ENCODE results near the gene HBP1. TPM values are rescaled to one million over a fixed set of nuclear protein-coding genes. Genes with fewer than 3 reads are reported as not detected.

Gene HBP1
- total RNA-seq, 4 donors from 2014 or later = 59.5 to 170 (median 88.3) TPM

DNA sequence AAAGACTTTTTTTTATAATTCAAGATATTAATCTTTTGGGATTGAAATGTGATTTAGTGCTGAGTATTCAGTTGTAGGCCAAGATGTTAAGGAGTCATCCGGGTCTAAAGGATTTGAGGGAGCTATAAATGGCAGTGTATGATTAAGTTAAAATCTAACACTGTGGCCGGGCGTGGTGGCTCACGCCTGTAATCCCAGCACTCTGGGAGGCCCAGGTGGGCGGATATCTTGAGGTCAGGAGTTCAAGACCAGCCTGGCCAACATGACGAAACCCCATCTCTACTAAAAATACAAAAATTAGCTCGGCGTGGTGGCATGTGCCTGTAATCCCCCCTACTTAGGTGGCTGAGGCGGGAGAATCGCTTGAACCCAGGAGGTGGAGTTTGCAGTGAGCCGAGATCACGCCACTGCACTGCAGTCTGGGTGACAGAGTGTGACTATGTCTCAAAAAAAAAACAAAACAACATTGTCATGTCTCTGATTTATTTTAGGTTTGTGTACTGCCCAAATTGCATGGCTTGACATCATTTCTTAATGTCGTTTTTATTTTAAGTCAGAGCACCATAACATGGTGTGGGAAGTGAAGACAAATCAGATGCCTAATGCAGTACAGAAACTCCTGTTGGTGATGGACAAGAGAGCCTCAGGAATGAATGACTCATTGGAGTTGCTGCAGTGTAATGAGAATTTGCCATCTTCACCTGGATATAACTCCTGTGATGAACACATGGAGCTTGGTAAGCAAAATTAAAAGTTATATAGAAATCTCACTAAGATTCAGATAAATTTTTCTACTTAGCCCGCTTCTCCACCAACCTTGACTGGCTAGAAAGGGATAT lies 10.7 kb downstream of the HBP1 start:
- in situ Hi-C loops (cut with MboI; ENCODE audit: low pct_ligation_motif_present in 1 of 4, low pct_unique_long_range_greater_than_20kb in 1 of 4, low sequenced_read_pairs in 3 of 4) = loop anchor here in 2 of 4 donors (25.0 kb wide), 3 partner anchors 408 to 708 kb away; partner anchors contain the start of genes BCAP29 (in 1 of the 2), CBLL1 (in 1 of the 2) and DLD (in 1 of the 2)
- Histone ChIP-seq H3K4me1 (peaks cover 12 to 46% (median 29%) of the 10 kb centered on the region in 4 donors), H3K4me3 (no peak overlapping the region), H3K27me3 (no peaks in the 10 kb centered on the region), H3K9me3 (no peaks in the 10 kb centered on the region), H3K36me3 (peaks cover 0 to 30% (median 8%) of the 10 kb centered on the region in 4 donors), H3K27ac (peak overlapping the region; percentile 5 to 48 (median 36))
- TF ChIP-seq EP300 (IDR thresholded peaks at IDR 0.05; ENCODE audit: low read depth) (no peak), POLR2A (IDR thresholded peaks at IDR 0.05) (no peak), CTCF (IDR thresholded peaks at IDR 0.05) (no peak), POLR2AphosphoS5 (IDR thresholded peaks at IDR 0.05) (no peak)
- intact Hi-C loops (cut with DNase I; ENCODE audit: low total_unique reads) = no loop called here
- WGBS, 2 donors (ENCODE audit: low coverage in 1 of 2) = 68 to 83% methylated on average over 6 to 14 of the region's 14 CpGs
- DNase-seq = no peak

DNA sequence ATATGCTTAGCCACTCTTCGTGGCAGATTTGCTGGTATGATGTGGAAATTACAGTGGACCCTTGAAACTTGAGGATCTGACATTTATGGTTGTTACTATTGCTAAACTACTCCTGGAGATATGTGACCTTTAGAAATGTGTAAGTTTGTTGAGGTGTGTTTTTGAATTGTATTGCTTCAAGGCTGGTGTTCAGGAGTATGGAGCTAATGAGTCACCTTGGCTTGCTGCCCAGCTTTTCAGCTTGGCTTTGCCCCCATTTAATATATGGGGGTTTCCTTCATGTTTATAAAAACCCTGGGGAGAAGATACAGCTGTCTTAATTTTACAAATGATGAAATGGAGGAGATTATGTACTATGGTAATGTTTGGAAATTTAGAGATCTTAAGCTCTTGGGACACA lies 11.6 kb downstream of the HBP1 start:
- peaks cover 0 to 38% (median 8%) of the 10 kb centered on the region in 4 donors for H3K36me3 ChIP-seq
- TF ChIP-seq CTCF (IDR thresholded peaks at IDR 0.05) = no peak
- no peak for TF ChIP-seq POLR2AphosphoS5 (IDR thresholded peaks at IDR 0.05)
- TF ChIP-seq POLR2A (IDR thresholded peaks at IDR 0.05) = no peak
- TF ChIP-seq EP300 (IDR thresholded peaks at IDR 0.05; ENCODE audit: low read depth) = no peak
- H3K9me3 ChIP-seq = no peaks in the 10 kb centered on the region
- in situ Hi-C loops (cut with MboI; ENCODE audit: low pct_ligation_motif_present in 1 of 4, low pct_unique_long_range_greater_than_20kb in 1 of 4, low sequenced_read_pairs in 3 of 4) (loop anchor here in 2 of 4 donors (25.0 kb wide), 3 partner anchors 407 to 707 kb away; partner anchors contain the start of genes BCAP29 (in 1 of the 2), CBLL1 (in 1 of the 2) and DLD (in 1 of the 2)), intact Hi-C loops (cut with DNase I; ENCODE audit: low total_unique reads) (no loop called here)
- DNase-seq = peak; percentile 56
- 17 to 19% methylated on average over 1 of the region's 1 CpG for whole genome bisulfite sequencing, 2 donors (ENCODE audit: low coverage in 1 of 2)
- peaks cover 12 to 38% (median 23%) of the 10 kb centered on the region in 4 donors for H3K4me1 ChIP-seq
- H3K27ac ChIP-seq = peak overlapping the region; percentile 5 to 48 (median 36)
- no peak overlapping the region for H3K4me3 ChIP-seq
- H3K27me3 ChIP-seq = no peaks in the 10 kb centered on the region

- in situ Hi-C loops (cut with MboI; ENCODE audit: low pct_ligation_motif_present in 1 of 4, low pct_unique_long_range_greater_than_20kb in 1 of 4, low sequenced_read_pairs in 3 of 4) = loop anchor here in 2 of 4 donors (25.0 kb wide), 3 partner anchors 406 to 706 kb away; partner anchors contain the start of genes BCAP29 (in 1 of the 2), CBLL1 (in 1 of the 2) and DLD (in 1 of the 2)
- Histone ChIP-seq H3K36me3 (peaks cover 0 to 39% (median 9%) of the 10 kb centered on the region in 4 donors), H3K9me3 (no peaks in the 10 kb centered on the region), H3K4me1 (peaks cover 12 to 37% (median 23%) of the 10 kb centered on the region in 4 donors), H3K4me3 (no peak overlapping the region), H3K27me3 (no peaks in the 10 kb centered on the region), H3K27ac (peak overlapping the region in 1 of 4 donors; percentile 41)
- TF ChIP-seq EP300 (IDR thresholded peaks at IDR 0.05; ENCODE audit: low read depth) = no peak
- no peak for TF ChIP-seq CTCF (IDR thresholded peaks at IDR 0.05)
- TF ChIP-seq POLR2AphosphoS5 (IDR thresholded peaks at IDR 0.05) = no peak
- TF ChIP-seq POLR2A (IDR thresholded peaks at IDR 0.05) = no peak
- intact Hi-C loops (cut with DNase I; ENCODE audit: low total_unique reads) = no loop called here
- WGBS, 2 donors (ENCODE audit: low coverage in 1 of 2) = 94 to 97% methylated on average over 3 to 5 of the region's 5 CpGs
- no peak for DNase-seq
Measured at GRCh38 chr7:107181172-107181571, 12.4 kb downstream of the HBP1 start.

DNA sequence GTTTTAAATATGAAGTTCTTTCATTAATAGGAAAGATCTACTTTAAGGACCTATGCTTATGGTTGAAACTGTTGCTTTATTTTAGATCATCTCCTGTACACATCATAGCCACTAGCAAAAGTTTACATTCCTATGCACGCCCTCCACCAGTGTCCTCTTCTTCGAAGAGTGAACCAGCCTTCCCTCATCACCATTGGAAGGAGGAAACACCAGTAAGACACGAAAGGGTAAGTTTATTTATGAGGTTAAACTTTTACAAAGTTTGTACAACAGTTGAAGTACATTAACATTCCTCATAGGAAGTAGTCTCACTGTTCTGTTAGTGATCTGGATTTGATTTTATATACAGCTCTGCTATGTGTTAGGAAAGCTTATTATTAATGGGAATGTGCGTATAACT lies 16.9 kb downstream of the HBP1 start:
- no peaks in the 10 kb centered on the region for H3K27me3 ChIP-seq
- TF ChIP-seq EP300 (IDR thresholded peaks at IDR 0.05; ENCODE audit: low read depth) (no peak), POLR2AphosphoS5 (IDR thresholded peaks at IDR 0.05) (no peak), POLR2A (IDR thresholded peaks at IDR 0.05) (no peak), CTCF (IDR thresholded peaks at IDR 0.05) (no peak)
- no peak overlapping the region for H3K4me3 ChIP-seq
- no peaks in the 10 kb centered on the region for H3K9me3 ChIP-seq
- peaks cover 0 to 84% (median 29%) of the 10 kb centered on the region in 4 donors for H3K36me3 ChIP-seq
- in situ Hi-C loops (cut with MboI; ENCODE audit: low pct_ligation_motif_present in 1 of 4, low pct_unique_long_range_greater_than_20kb in 1 of 4, low sequenced_read_pairs in 3 of 4) (loop anchor here in 2 of 4 donors (25.0 kb wide), 3 partner anchors 402 to 702 kb away; partner anchors contain the start of genes BCAP29 (in 1 of the 2), CBLL1 (in 1 of the 2) and DLD (in 1 of the 2)), intact Hi-C loops (cut with DNase I; ENCODE audit: low total_unique reads) (no loop called here)
- 44 to 60% methylated on average over 4 of the region's 4 CpGs for WGBS, 2 donors (ENCODE audit: low coverage in 1 of 2)
- peaks cover 0 to 5% (median 3%) of the 10 kb centered on the region in 4 donors for H3K4me1 ChIP-seq
- H3K27ac ChIP-seq = no peak overlapping the region
- no peak for DNase-seq
